ENCODE data around the gene C16orf54.
"Not testable (repeated sequence)": the region's sequence is repeated elsewhere in the genome, so short reads cannot be mapped to it uniquely, and the experiment has no call there.

Gene C16orf54

DNA sequence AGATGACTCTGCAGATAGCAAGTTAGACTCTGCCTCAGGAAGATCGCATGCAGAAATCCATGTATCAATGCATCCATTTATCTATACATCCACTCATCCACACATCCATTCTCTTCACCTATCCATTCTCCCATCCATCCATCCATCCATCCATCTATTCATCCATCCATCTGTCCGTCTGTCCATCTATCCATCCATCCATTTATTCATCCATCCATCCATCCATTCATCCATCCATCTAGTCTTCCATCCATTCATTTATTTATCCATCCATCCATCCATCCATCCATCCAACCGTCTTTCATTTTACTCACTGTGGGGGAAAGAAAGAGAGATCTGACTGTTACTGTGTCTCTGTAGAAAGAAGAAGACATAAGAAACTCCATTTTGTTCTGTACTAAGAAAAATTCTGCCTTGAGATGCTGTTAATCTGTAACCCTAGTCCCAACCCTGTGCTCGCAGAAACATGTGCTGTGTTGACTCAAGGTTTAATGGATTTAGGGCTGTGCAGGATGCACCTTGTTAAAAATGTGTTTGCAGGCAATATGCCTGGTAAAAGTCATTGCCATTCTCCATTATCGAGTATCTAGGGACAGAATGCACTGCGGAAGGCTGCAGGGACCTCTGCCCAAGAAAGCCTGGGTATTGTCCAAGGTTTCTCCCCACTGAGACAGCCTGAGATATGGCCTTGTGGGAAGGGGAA is 5.7 kb downstream of the C16orf54 start:
- DNase-seq: not testable (repeated sequence)

GRCh38 chr16:29738514-29738913 is 7.3 kb downstream of the C16orf54 start:
- DNase-seq: no peak

GRCh38 chr16:29737713-29738112 is 8.1 kb downstream of the C16orf54 start:
- DNase-seq: no peak

DNA sequence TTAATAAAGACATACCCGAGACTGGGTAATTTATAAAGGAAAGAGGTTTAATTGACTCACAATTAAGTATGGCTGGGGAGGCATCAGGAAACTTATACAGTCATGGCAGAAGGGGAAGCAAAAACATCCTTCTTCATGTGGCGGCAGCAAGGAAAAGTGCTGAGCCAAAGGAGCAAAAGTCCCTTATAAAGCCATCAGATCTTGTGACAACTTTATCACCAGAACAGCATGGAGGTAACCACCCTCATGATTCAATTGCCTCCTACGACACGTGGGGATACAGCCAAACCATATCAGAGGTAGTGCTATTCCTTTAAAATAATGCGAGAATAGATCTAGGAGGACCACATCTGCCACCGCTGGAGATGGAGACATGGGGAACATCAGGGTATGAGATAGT is 9.0 kb downstream of the C16orf54 start:
- no peak for DNase-seq

GRCh38 chr16:29736112-29736511 is 9.7 kb downstream of the C16orf54 start:
- DNase-seq: no peak

- no peak for DNase-seq
Measured at GRCh38 chr16:29734786-29735185, 11.0 kb downstream of the C16orf54 start.

- peak; percentile 65 to 74 for DNase-seq
Measured at GRCh38 chr16:29731768-29732601, 13.8 kb downstream of the C16orf54 start.

DNA sequence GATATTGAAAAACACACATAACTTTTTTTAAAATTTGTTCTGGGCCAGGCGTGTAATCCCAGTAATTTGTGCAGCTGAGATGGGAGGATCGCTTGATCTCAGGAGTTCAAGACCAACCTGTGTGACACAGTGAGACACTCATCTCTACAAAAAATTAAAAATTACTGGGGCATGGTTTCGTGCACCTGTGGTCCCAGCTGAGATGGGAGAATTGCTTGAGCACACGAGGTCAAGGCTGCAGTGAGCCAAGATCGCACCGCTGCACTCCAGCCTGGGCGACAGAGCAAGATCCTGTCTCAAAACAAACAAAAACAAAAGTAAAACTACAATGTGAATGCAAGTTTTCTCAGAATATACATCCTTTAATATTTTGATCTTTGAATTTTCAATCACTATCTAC is 15.1 kb downstream of the C16orf54 start:
- DNase-seq: no peak

GRCh38 chr16:29729116-29729521 is 16.7 kb downstream of the C16orf54 start:
- DNase-seq: no peak

GRCh38 chr16:29727452-29727851 is 18.3 kb downstream of the C16orf54 start:
- DNase-seq: no peak

GRCh38 chr16:29726845-29727377 is 18.9 kb downstream of the C16orf54 start:
- DNase-seq: no peak

GRCh38 chr16:29721167-29721879 is 24.5 kb downstream of the C16orf54 start:
- DNase-seq: not testable (repeated sequence)

- no peak for DNase-seq
Measured at GRCh38 chr16:29720703-29721102, 25.1 kb downstream of the C16orf54 start.

- no peak for DNase-seq
Measured at GRCh38 chr16:29719063-29719462, 26.7 kb downstream of the C16orf54 start.

GRCh38 chr16:29717113-29717512 is 28.7 kb downstream of the C16orf54 start:
- DNase-seq: no peak

GRCh38 chr16:29714972-29715371 is 30.8 kb downstream of the C16orf54 start:
- no peak for DNase-seq

- DNase-seq: no peak
Measured at GRCh38 chr16:29714396-29714795, 31.4 kb downstream of the C16orf54 start.

DNA sequence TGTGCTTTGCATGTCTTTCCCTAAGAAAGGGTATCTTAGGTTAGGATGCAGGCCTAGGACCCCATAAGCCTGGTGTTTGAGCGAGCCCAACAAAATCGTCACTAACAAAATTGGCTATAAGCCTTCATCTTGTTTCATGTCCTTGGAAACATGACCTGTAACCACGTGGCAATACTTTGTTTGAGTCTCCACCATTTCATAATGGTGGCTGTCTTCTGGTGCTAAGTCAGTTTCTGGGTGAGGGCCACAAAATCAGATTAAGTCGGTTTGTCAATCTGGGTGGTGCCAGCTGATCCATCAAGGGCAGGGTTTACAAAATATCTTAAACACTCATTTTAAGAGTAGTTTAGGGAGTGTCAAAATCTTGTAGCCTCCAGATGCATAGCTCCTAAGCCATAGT is 33.0 kb downstream of the C16orf54 start:
- DNase-seq: no peak

- no peak for DNase-seq
Measured at GRCh38 chr16:29710227-29711219, 35.3 kb downstream of the C16orf54 start.

GRCh38 chr16:29709657-29710056 is 36.1 kb downstream of the C16orf54 start:
- DNase-seq: not testable (repeated sequence)

DNA sequence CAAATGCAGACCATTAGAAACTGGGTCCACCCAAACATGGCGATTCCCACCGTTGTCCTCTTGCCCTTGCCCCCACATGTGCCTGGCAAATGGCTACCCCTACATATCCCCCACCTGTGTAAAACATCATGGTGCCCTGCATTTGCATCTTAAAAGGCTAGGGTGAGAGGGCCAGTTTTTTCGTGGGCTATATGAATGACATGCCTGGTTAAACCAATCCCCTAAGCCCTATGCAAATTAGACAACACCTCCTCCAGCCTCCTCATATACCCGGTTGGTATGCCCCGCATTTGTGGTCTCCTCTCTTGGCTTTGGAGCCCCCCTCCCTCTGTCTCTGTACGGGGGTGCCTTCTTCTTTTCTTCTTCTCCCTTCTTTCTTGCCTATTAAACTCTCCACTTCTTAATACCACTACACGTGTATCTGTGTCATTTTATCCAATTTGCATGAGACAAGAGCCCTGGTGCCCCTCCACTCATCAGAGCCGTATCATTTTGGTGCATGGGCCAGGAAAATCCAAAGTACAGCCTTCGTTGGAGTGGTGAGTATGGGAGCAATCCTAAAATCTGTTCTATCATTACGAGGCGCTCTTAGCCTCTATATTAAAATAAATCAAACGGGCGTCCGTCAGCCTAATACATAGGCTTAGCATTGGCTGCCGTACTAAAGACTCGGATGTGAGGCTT is 36.7 kb downstream of the C16orf54 start:
- DNase-seq: no peak

Measured in stimulated activated CD4-positive, alpha-beta T cell treated with anti-CD3 and anti-CD28 coated beads, Interleukin-2, amount 100 ng/mL, for 48 hours (primary cell).